C4-2B (cell line): ENCODE data around the gene FBXO42.

Source experiments
- CTCF ChIP-seq: fragments of 450-650 bp; conservative IDR thresholded peaks from 2 replicates; pipeline ENCODE4 v1.5.1; 2017; ENCODE audit warnings: mild to moderate bottlenecking
- ZFX ChIP-seq: fragments of 450-650 bp; IDR thresholded peaks from 2 replicates; pipeline ENCODE4 v1.6.1; 2017

DNA sequence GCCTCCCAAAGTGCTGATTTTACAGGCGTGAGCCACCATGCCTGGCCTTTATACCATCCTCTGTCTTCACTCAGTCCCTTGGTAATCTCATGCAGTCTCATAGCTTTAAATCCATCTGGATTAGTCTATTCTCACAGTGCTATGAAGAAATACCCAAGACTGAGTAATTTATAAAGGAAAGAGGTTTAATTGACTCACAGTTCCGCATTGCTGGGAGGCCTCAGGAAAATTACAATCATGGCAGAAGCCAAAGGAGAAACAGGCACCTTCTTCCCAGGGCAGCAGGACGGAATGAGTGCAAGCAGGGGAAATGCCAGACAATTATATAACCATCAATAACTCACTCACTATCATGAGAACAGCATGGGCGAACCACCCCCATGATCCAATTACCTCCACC, 66.2 kb downstream of the FBXO42 start:
- TF ChIP-seq CTCF, result no peak
- no peak for TF ChIP-seq ZFX
